C4-2B (cell line): ENCODE data around the gene PGS1.

Experiments
- H3K27ac ChIP-seq: fragments of 450-650 bp; 2 replicates; pipeline ENCODE4 v1.5.1; 2017
- ZFX ChIP-seq: fragments of 450-650 bp; IDR thresholded peaks from 2 replicates; pipeline ENCODE4 v1.6.1; 2017
- TF ChIP-seq, protein P1 (sequence below): fragments of 450-650 bp; conservative IDR thresholded peaks from 2 replicates; pipeline ENCODE4 v1.5.1; 2017; ENCODE audit warnings: mild to moderate bottlenecking

Gene PGS1

DNA sequence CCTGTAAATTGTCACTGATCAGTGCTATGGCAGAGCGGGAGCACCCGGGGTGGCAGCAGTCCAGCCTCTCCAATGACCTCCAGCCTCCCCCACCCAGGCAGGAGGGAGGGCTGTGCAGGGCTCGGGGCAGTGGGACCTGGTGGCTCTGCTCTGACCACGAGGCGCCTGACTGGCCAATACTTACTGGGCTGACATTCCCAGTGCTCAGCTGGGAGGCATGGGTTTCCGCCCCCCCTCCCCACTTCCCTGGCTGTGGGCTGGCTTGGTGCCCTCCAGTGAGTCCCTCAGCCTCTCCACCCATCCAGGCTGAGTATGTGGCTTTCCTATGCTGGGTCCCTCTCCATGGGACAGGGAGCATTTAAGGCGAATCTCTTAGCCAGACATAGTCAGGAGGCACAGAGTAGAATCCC is 21.3 kb upstream of the PGS1 start:
- TF ChIP-seq, protein P1, sequence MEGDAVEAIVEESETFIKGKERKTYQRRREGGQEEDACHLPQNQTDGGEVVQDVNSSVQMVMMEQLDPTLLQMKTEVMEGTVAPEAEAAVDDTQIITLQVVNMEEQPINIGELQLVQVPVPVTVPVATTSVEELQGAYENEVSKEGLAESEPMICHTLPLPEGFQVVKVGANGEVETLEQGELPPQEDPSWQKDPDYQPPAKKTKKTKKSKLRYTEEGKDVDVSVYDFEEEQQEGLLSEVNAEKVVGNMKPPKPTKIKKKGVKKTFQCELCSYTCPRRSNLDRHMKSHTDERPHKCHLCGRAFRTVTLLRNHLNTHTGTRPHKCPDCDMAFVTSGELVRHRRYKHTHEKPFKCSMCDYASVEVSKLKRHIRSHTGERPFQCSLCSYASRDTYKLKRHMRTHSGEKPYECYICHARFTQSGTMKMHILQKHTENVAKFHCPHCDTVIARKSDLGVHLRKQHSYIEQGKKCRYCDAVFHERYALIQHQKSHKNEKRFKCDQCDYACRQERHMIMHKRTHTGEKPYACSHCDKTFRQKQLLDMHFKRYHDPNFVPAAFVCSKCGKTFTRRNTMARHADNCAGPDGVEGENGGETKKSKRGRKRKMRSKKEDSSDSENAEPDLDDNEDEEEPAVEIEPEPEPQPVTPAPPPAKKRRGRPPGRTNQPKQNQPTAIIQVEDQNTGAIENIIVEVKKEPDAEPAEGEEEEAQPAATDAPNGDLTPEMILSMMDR: no peak
- TF ChIP-seq ZFX: no peak
- no peak overlapping the region for H3K27ac ChIP-seq

DNA sequence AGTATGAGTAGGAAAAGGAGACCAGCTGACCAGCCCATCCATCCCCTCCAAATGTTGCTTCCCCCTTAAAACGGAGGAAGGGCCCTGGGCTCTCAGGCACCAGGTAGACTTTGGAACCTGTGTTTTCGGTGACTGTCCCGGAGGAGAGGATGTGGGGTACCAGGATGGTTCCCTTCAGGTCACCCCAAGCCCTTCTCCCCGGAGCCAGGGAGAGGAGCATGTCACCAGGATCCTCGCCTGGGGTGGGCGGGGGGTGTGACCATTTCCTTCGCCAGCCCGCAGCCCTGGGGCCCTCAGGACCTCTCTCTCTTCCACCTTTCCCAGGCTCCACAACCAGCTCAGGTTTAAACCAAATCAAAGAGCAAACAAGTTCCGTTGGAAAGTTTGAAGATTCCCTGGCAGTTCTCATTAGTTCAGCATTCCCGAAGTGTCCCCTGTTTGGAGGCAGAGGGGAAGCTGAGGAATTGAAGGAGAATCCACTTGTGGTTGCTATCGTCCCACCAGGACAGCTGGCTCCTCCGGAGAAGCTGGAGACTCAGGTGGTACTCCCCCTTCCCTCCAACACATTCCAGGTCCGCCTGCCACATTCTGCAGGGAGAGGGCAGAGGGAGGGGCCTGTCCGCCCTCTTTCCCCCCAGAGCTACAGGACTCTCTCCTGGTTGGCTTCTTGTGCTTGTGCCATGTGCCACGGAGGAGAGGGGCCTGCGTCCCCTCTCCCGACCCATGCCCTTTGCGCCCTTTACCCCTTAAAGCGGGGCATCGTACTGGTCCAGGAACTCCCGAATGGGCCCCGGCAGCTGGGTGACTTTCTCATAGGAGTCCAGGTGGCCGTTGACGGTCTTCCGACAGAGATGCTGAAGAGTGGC is 20.5 kb upstream of the PGS1 start:
- TF ChIP-seq ZFX: no peak
- TF ChIP-seq, protein P1: no peak

DNA sequence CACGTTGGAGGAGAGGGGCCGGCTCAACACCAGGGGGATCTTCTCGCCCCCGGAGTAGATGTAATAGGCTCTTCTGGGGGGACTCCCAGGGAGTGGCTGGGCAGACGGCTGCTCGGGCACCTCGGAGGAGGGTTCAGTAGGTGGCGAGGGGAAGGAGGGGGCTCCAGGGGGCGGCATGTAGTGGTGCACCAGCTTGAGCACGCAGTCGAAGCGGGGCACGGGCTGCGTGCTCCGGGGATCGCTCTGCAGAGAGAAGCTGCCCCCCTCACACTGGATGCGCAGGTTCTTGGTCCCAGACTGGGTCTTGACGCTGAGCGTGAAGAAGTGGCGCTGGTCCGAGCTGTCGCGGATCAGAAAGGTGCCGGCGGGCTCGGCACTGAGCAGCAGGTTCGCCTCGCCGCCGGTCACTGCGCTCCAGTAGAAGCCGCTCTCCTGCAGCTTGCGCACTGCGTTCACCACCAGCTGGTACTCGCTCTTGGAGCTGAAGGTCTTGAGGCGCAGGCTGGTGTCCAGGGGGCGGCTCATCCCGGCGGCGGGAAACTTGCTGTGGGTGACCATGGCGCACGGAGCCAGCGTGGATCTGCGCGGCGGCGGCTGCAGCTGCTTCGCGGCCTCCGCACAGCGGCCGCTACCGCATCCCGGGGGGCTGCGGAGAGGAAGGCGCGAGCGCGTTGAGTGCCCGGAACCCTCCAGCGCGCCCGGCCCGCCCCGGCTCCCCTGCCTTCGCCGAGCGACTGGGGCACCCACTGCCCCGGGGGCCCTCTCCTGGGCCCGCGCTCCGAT is 19.7 kb upstream of the PGS1 start:
- H3K27ac ChIP-seq: no peak overlapping the region
- no peak for TF ChIP-seq ZFX
- TF ChIP-seq, protein P1: no peak

More for the DNA sequence above, 20.5 kb upstream of the PGS1 start:
- no peak overlapping the region for H3K27ac ChIP-seq

DNA sequence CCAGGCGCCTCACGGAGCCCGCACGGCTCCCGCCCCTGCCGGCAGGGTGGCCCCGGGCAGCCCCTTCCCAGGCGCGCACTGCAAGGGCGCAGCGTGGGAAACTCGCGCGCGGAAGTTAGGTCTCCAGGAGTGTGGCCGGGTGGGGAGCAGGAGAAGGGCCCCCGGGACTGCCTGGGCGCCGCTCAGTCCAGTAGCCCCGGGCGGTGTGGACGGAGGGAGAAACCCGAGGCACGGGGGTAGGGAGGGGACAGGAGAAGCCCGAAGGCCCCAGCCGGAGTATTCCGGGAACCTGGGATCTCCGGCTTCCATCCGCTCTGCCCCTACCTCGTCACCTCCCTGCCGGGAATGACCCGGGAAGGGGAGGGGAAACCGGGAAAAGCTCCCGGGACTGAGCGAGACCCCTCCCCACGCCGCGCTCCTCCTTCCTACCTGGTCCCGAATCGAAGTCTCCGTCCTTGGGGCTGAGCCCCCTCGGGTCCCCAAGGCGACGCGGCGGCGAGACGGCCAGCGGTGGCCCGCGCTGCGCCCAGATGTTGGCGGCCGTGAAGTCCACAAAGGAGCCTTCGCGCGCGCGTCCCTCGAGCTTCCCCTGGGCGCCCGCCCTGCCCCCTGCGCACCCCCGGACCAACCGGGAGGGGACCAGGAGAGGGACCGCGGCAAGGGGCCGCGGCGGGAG is 19.0 kb upstream of the PGS1 start:
- H3K27ac ChIP-seq: no peak overlapping the region
- TF ChIP-seq ZFX: no peak
- TF ChIP-seq, protein P1: no peak

DNA sequence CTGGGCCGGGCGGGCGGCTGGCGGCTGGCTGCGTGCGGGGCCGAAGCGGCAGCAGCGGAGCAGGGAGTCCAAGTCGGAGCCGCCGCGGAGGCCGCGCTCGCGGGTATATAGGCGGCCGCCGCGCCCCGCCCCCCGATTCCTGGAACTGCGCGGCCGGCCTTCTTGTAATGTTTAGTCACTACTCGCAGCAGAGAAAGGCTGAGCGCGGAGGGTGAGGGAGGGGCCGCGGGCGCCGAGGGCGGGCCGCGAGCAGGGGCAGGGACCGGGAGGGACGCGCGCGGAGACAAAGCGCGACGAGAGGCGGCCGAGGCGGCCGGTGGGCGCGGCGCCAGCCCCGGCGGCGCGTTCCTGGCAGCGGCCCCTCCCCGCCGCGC is 18.5 kb upstream of the PGS1 start, which contains the start of gene SOCS3:
SOCS3 (minus strand) TSS at position 81 of the 374 bp plus-strand sequence. CDS start 982 bp downstream, outside the sequence.
- TF ChIP-seq, protein P1: no peak
- TF ChIP-seq ZFX: no peak
- H3K27ac ChIP-seq: 0 out of 2 replicates have a peak within 1 kb of the TSS, but pooled peaks have one; percentile 5

DNA sequence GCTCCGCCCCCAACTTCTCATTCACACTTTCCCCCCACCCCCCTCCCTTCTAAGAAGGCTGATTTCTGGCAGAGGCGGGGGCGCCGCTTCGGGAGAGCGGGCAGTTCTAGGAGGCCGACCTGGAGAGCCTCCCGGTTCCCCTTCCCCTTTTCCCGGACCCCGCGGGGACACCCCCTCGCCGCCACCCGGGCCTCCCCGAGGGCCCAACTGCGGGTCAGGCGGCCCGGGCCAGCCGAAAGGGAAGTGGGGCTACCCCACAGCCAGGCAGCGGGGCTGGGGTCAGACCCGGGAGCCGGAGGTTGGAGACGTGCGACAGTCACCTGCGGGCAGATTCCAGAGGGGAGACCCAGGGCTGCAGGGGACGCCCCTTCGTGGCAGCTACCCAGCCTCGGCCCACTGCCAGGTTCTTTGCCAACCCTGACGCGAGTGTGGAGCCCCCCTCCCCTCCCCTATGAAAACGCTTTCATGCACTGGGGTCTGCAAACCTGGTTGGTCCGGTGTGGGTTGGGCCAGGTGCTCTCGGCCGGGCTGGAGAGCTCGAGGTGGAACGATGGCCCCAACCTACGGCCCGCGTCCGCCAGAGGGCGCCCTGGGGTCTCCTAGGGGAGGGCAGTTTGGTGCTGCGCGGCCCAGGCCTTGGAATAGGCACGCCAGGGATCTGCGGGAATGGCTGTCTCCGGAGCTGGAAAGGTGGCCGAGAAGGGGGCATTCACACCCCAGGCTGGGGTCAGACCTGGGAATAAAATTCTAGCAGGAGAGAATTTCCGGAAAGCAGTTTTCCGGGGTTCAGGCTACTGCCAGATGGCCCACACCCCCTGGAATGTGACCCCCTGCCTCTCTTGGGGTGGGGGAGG is 17.9 kb upstream of the PGS1 start:
- no peak for TF ChIP-seq ZFX
- TF ChIP-seq, protein P1: peak; percentile 97
- H3K27ac ChIP-seq: 0 out of 2 replicates have a peak overlapping the region, but pooled peaks have one; percentile 5
